ENCODE data around the gene DYNLL2. TPM values are rescaled to one million over a fixed set of nuclear protein-coding genes. Genes with fewer than 3 reads are reported as not detected.

Gene DYNLL2
- polyA plus RNA-seq (66.7 and 72.0 TPM in 2 replicates), polyA minus RNA-seq (63.1 and 64.0 TPM in 2 replicates)

DNA sequence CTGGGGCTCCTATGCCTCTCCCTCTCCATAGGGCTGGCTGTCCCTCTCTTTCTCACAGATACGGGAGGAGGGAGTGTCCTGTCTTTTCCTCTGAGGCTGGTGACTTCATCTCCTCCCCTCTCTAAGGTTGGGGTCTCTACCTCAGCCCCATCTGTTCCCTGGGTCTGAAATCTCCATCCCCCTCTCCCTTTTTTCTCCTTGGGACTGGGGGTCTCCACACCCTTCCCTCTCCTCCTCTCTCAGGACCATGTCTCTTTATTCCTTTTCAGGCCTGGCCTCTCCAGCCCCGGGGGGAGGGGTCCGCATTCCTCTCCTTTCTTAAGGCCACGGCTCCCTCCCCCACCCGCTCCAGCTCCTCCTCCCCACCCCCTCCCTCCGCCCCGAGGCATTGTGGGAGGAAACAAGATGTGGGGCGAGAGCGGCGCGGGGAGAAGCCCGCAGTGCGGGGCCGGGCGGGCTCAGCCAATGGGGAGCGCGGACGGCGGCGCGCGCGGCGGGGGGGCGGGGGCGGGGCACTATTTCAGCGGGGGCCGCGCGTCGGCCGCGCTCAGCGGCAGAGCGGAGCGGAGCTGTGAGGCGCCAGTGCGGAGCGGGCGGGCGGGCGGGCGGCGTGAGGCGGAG lies at the start of gene DYNLL2:
TSS of gene DYNLL2 (plus strand) at position 550 of the 621 bp plus-strand sequence. CDS start 3,672 bp downstream, outside the sequence.
- Histone ChIP-seq H3K4me3 (ENCODE audit: low read length) (peak within 1 kb of the TSS; percentile 97), H3K36me3 (ENCODE audit: insufficient read depth, low read length) (peaks cover 3% of the 10 kb centered on the region), H3K4me2 (ENCODE audit: low read length) (peak within 1 kb of the TSS; percentile 99), H3K27me3 (ENCODE audit: insufficient read depth, low read depth, low read length) (no peaks in the 10 kb centered on the region), H3K9me2 (ENCODE audit: insufficient read depth, low read length) (no peaks in the 10 kb centered on the region), H3K27ac (ENCODE audit: low read length) (peak within 1 kb of the TSS; percentile 100), H4K20me1 (ENCODE audit: insufficient read depth) (peaks cover 46% of the 10 kb centered on the region), H3F3A (ENCODE audit: insufficient read depth, low read length, poor library complexity, severe bottlenecking) (no peaks in the 10 kb centered on the region), H3K79me2 (replicated peaks; ENCODE audit: insufficient read depth, low read length) (peaks cover 46% of the 10 kb centered on the region), H3K9me3 (ENCODE audit: low read length) (no peaks in the 10 kb centered on the region), H2AFZ (ENCODE audit: low read depth, low read length) (peak within 1 kb of the TSS; percentile 89), H3K9ac (ENCODE audit: low read length) (peak within 1 kb of the TSS; percentile 92)
- TF ChIP-seq CTCF (IDR thresholded peaks at IDR 0.05; ENCODE audit: poor library complexity, severe bottlenecking) (no peak), REST (IDR thresholded peaks at IDR 0.05; ENCODE audit: borderline replicate concordance) (peak; percentile 60), POLR2AphosphoS5 (IDR thresholded peaks at IDR 0.05) (peak; percentile 68), EZH2 (IDR thresholded peaks at IDR 0.05; ENCODE audit: borderline replicate concordance, insufficient read depth, low read length, poor library complexity, severe bottlenecking) (no peak), MXI1 (conservative IDR thresholded peaks at IDR 0.05; ENCODE audit: poor library complexity, severe bottlenecking) (no peak), SMC3 (conservative IDR thresholded peaks at IDR 0.05; ENCODE audit: poor library complexity) (no peak), RAD21 (conservative IDR thresholded peaks at IDR 0.05) (peak; percentile 36), TAF1 (IDR thresholded peaks at IDR 0.05; ENCODE audit: low read depth) (peak; percentile 65), EP300 (conservative IDR thresholded peaks at IDR 0.05; ENCODE audit: poor library complexity, severe bottlenecking) (no peak)

GRCh38 chr17:58039975-58040374 lies 43.2 kb upstream of the DYNLL2 start:
- Histone ChIP-seq H2AFZ (ENCODE audit: low read depth, low read length) (no peak overlapping the region), H3K36me3 (ENCODE audit: insufficient read depth, low read length) (no peaks in the 10 kb centered on the region), H3K27ac (ENCODE audit: low read length) (no peak overlapping the region), H3K9me3 (ENCODE audit: low read length) (no peaks in the 10 kb centered on the region), H3K79me2 (replicated peaks; ENCODE audit: insufficient read depth, low read length) (no peaks in the 10 kb centered on the region), H3K9ac (ENCODE audit: low read length) (no peak overlapping the region), H3K27me3 (ENCODE audit: insufficient read depth, low read depth, low read length) (no peaks in the 10 kb centered on the region), H3K9me2 (ENCODE audit: insufficient read depth, low read length) (no peaks in the 10 kb centered on the region), H3F3A (ENCODE audit: insufficient read depth, low read length, poor library complexity, severe bottlenecking) (no peaks in the 10 kb centered on the region), H3K4me3 (ENCODE audit: low read length) (no peak overlapping the region), H4K20me1 (ENCODE audit: insufficient read depth) (no peaks in the 10 kb centered on the region), H3K4me2 (ENCODE audit: low read length) (no peak overlapping the region)
- no peak for TF ChIP-seq MXI1 (conservative IDR thresholded peaks at IDR 0.05; ENCODE audit: poor library complexity, severe bottlenecking)
- no peak for TF ChIP-seq SMC3 (conservative IDR thresholded peaks at IDR 0.05; ENCODE audit: poor library complexity)
- TF ChIP-seq RAD21 (conservative IDR thresholded peaks at IDR 0.05), result no peak
- TF ChIP-seq TAF1 (IDR thresholded peaks at IDR 0.05; ENCODE audit: low read depth), result no peak
- TF ChIP-seq CTCF (IDR thresholded peaks at IDR 0.05; ENCODE audit: poor library complexity, severe bottlenecking), result no peak
- TF ChIP-seq EZH2 (IDR thresholded peaks at IDR 0.05; ENCODE audit: borderline replicate concordance, insufficient read depth, low read length, poor library complexity, severe bottlenecking), result no peak

Data from neural cell (in vitro differentiated cells).